ENCODE measurements around the gene TXNRD1.

DNA sequence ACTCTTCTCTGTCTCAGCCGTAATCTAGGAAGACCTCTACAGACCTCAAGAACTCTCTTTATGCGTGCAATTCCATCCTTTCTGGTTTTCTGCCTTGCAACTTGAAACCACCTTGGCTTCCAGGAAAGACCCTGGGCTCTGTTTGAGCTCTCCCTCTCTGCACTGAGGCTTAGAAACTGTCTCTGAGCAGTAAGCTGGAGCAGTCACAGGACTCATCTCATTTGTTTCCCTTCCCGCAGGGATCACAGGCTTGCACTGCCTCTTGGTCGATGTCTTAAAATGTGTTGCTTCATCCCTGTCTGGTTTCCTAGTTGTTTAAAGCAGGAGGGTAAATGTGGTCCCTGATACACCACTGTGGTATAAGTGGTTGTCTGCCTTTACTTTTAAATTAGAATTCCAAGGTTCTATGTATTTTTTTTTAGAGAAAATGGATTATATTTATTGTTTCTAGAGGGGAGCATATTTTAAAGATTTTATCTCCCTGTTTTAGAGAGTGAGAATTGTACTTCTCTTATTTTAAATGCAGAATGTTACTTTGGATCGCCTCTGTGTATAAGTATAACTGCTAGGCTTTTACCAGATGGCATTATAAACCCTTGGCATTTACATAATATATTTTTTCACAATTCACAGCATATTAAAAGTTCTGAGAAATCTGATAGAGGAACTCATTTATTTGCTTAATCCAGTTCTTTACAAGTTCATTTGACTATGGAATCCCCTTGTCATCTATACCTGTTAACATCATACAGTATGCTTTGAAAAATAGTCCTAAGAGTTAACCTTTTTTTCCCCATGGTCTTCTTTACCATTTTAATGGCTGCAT lies 114.3 kb downstream of the TXNRD1 start:
- TF ChIP-seq, protein P1, sequence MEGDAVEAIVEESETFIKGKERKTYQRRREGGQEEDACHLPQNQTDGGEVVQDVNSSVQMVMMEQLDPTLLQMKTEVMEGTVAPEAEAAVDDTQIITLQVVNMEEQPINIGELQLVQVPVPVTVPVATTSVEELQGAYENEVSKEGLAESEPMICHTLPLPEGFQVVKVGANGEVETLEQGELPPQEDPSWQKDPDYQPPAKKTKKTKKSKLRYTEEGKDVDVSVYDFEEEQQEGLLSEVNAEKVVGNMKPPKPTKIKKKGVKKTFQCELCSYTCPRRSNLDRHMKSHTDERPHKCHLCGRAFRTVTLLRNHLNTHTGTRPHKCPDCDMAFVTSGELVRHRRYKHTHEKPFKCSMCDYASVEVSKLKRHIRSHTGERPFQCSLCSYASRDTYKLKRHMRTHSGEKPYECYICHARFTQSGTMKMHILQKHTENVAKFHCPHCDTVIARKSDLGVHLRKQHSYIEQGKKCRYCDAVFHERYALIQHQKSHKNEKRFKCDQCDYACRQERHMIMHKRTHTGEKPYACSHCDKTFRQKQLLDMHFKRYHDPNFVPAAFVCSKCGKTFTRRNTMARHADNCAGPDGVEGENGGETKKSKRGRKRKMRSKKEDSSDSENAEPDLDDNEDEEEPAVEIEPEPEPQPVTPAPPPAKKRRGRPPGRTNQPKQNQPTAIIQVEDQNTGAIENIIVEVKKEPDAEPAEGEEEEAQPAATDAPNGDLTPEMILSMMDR (IDR thresholded peaks at IDR 0.05), result no peak
- no peak for TF ChIP-seq POLR2A (IDR thresholded peaks at IDR 0.05)
